H9 (cell line): ENCODE data around the gene C2CD2. TPM values are rescaled to one million over a fixed set of nuclear protein-coding genes. Genes with fewer than 3 reads are reported as not detected.

ENCODE experiments used
- DNase-seq: peaks from one replicate; pipeline ENCODE4 v3.0.0-alpha.2; 2017
- H2AFZ ChIP-seq: one replicate; pipeline ENCODE4 v1.6.1; 2013; ENCODE audit warnings: mild to moderate bottlenecking, low read length, control low read depth, moderate library complexity
- H2AK5ac ChIP-seq: 2 replicates; pipeline ENCODE4 v1.6.1; 2013; ENCODE audit warnings: low read length, control low read depth, mixed read lengths; ENCODE audit not compliant: insufficient read length
- H2BK120ac ChIP-seq: one replicate; pipeline ENCODE4 v1.6.1; 2013; ENCODE audit warnings: low read depth, mild to moderate bottlenecking, low read length, control low read depth, inconsistent platforms; ENCODE audit not compliant: poor library complexity, severe bottlenecking
- H2BK12ac ChIP-seq: 2 replicates; pipeline ENCODE4 v1.6.1; 2013; ENCODE audit warnings: low read length, control low read depth, mixed read lengths, low read depth; ENCODE audit not compliant: insufficient read length
- H2BK15ac ChIP-seq: 2 replicates; pipeline ENCODE4 v1.6.1; 2013; ENCODE audit warnings: low read depth, low read length, control low read depth
- H2BK20ac ChIP-seq: one replicate; pipeline ENCODE4 v1.6.1; 2013; ENCODE audit warnings: low read depth, mild to moderate bottlenecking, low read length, control low read depth, inconsistent platforms; ENCODE audit not compliant: poor library complexity, severe bottlenecking
- H2BK5ac ChIP-seq: 2 replicates; pipeline ENCODE4 v1.6.1; 2013; ENCODE audit warnings: low read length, control low read depth, mixed read lengths; ENCODE audit not compliant: insufficient read length
- H3K14ac ChIP-seq: 2 replicates; pipeline ENCODE4 v1.6.1; 2013; ENCODE audit warnings: low read length, control low read depth; ENCODE audit not compliant: insufficient read depth
- H3K18ac ChIP-seq: 2 replicates; pipeline ENCODE4 v1.6.1; 2013; ENCODE audit warnings: low read depth, mild to moderate bottlenecking, mixed read lengths, low read length, control low read depth; ENCODE audit not compliant: insufficient read length
- H3K23ac ChIP-seq: 2 replicates; pipeline ENCODE4 v1.6.1; 2013; ENCODE audit warnings: low read length, control low read depth, mixed read lengths, low read depth; ENCODE audit not compliant: insufficient read length
- H3K23me2 ChIP-seq: 2 replicates; pipeline ENCODE4 v1.6.1; 2013; ENCODE audit warnings: low read depth, mild to moderate bottlenecking, mixed read lengths, low read length, control low read depth; ENCODE audit not compliant: insufficient read length, poor library complexity, severe bottlenecking
- H3K27ac ChIP-seq: 2 replicates; pipeline ENCODE4 v1.5.1; 2013; ENCODE audit warnings: low read length, control low read depth, mixed read lengths, low read depth; ENCODE audit not compliant: insufficient read length
- H3K27me3 ChIP-seq: 2 replicates; pipeline ENCODE4 v1.6.1; 2013; ENCODE audit warnings: low read length, control low read depth, inconsistent platforms; ENCODE audit not compliant: insufficient read depth
- H3K4ac ChIP-seq: 2 replicates; pipeline ENCODE4 v1.6.1; 2013; ENCODE audit warnings: low read depth, mild to moderate bottlenecking, control low read depth, inconsistent platforms, low read length, moderate library complexity
- H3K4me1 ChIP-seq: 2 replicates; pipeline ENCODE4 v1.6.1; 2013; ENCODE audit warnings: low read length, control low read depth, inconsistent platforms; ENCODE audit not compliant: insufficient read depth
- H3K4me2 ChIP-seq: 2 replicates; pipeline ENCODE4 v1.6.1; 2013; ENCODE audit warnings: low read length, control low read depth, mixed read lengths; ENCODE audit not compliant: insufficient read length, insufficient read depth
- H3K56ac ChIP-seq: 2 replicates; pipeline ENCODE4 v1.6.1; 2013; ENCODE audit warnings: low read depth, mild to moderate bottlenecking, mixed read lengths, low read length, control low read depth; ENCODE audit not compliant: insufficient read length
- H3K79me1 ChIP-seq: 2 replicates; pipeline ENCODE4 v1.6.1; 2013; ENCODE audit warnings: low read depth, mild to moderate bottlenecking, moderate library complexity, low read length, control low read depth, inconsistent platforms; ENCODE audit not compliant: insufficient read depth, poor library complexity, severe bottlenecking
- H3K79me2 ChIP-seq: 2 replicates; pipeline ENCODE4 v1.6.1; 2013; ENCODE audit warnings: low read length, control low read depth, inconsistent platforms; ENCODE audit not compliant: insufficient read depth
- H3K9ac ChIP-seq: 2 replicates; pipeline ENCODE4 v1.6.1; 2013; ENCODE audit warnings: low read length, control low read depth, mixed read lengths; ENCODE audit not compliant: insufficient read length; ENCODE audit errors: extremely low read depth
- H3K9me3 ChIP-seq: one replicate; pipeline ENCODE4 v1.6.1; 2013; ENCODE audit warnings: low read depth, low read length, inconsistent platforms; ENCODE audit not compliant: control insufficient read depth
- H3T11ph ChIP-seq: one replicate; pipeline ENCODE4 v1.6.1; 2013; ENCODE audit warnings: mild to moderate bottlenecking, low read length, control low read depth, inconsistent platforms
- H4K20me1 ChIP-seq: one replicate; pipeline ENCODE4 v1.6.1; 2013; ENCODE audit not compliant: control insufficient read depth, insufficient read length, insufficient read depth
- H4K5ac ChIP-seq: 2 replicates; pipeline ENCODE4 v1.6.1; 2013; ENCODE audit warnings: low read depth, mild to moderate bottlenecking, mixed read lengths, low read length, control low read depth; ENCODE audit not compliant: insufficient read length
- H4K8ac ChIP-seq: replicated peaks from 2 replicates; pipeline ENCODE4 v1.6.1; 2013; ENCODE audit warnings: low read length, control low read depth, mixed read lengths, low read depth; ENCODE audit not compliant: insufficient read length
- H4K91ac ChIP-seq: 2 replicates; pipeline ENCODE4 v1.6.1; 2013; ENCODE audit warnings: low read depth, mild to moderate bottlenecking, moderate library complexity, mixed read lengths, low read length, control low read depth; ENCODE audit not compliant: insufficient read length
- H3K27ac Mint-ChIP-seq, 3 experiments: 2 replicates in 2 of 3; 3 replicates in 1 of 3; pipeline ENCODE4 v1.8.0; 2020 to 2021; ENCODE audit warnings: mixed read lengths in 3 of 3, mild to moderate bottlenecking in 1 of 3, moderate library complexity in 1 of 3
- H3K27me3 Mint-ChIP-seq: 2 replicates; pipeline ENCODE4 v1.8.0; 2021; ENCODE audit warnings: low read depth, mild to moderate bottlenecking, moderate library complexity, mixed read lengths
- H3K36me3 Mint-ChIP-seq, 3 experiments: 2 replicates in 2 of 3; 3 replicates in 1 of 3; pipeline ENCODE4 v1.8.0; 2020 to 2021; ENCODE audit warnings: low read depth in 3 of 3, mixed read lengths in 3 of 3; ENCODE audit not compliant: insufficient read depth in 1 of 3
- H3K4me1 Mint-ChIP-seq, 2 experiments: 2 replicates each; pipeline ENCODE4 v1.8.0; 2020; ENCODE audit warnings: mixed read lengths in 2 of 2
- H3K4me3 Mint-ChIP-seq, 2 experiments: 2 replicates in 1 of 2; 3 replicates in 1 of 2; pipeline ENCODE4 v1.8.0; 2020 to 2021; ENCODE audit warnings: mild to moderate bottlenecking in 2 of 2, mixed read lengths in 2 of 2, moderate library complexity in 1 of 2
- H3K9me3 Mint-ChIP-seq, 2 experiments: 2 replicates in 1 of 2; 3 replicates in 1 of 2; pipeline ENCODE4 v1.8.0; 2020; ENCODE audit warnings: mild to moderate bottlenecking in 2 of 2, mixed read lengths in 2 of 2, moderate library complexity in 1 of 2
- WGBS: extraction: QIAGEN DNeasy Blood & Tissue Kit; methylation state at CpG from one replicate; pipeline ENCODE4 v1.1.7; 2013; ENCODE audit warnings: missing lambda C conversion rate, low lambda C conversion rate, mixed read lengths; ENCODE audit not compliant: insufficient read length; ENCODE audit errors: extremely low coverage; 5-methylcytosine and 5-hydroxymethylcytosine counted together
- total RNA-seq: library from RNA; stranded (reverse); gene quantifications from 2 replicates; pipeline ENCODE4 v1.2.1, GENCODE V29; 2021
- TF ChIP-seq, protein P1 (sequence below): fragments of 200-600 bp; sonication (generic); conservative IDR thresholded peaks from 3 replicates; pipeline ENCODE4 v1.8.0; 2021; ENCODE audit warnings: antibody characterized with exemption, mild to moderate bottlenecking

C2CD2 gene
- total RNA-seq, 1 experiment from 2014 or later: 14.6 TPM

GRCh38 chr21:41890355-41890754 is 63.5 kb downstream of the C2CD2 start:
- Histone ChIP-seq H3K79me1 (no peaks in the 10 kb centered on the region), H2BK120ac (no peak overlapping the region), H3K27ac (no peak overlapping the region), H2BK5ac (no peak overlapping the region), H4K91ac (no peak overlapping the region), H3K9me3 (no peaks in the 10 kb centered on the region), H4K20me1 (no peaks in the 10 kb centered on the region), H3T11ph (no peak overlapping the region), H3K23ac (no peak overlapping the region), H2AFZ (no peak overlapping the region), H4K8ac (no peak overlapping the region), H3K4me2 (no peak overlapping the region), H3K56ac (no peak overlapping the region), H3K4me1 (no peaks in the 10 kb centered on the region; the same call in 1 of the 2 replicates), H3K27me3 (no peaks in the 10 kb centered on the region), H4K5ac (no peak overlapping the region), H3K4ac (no peak overlapping the region), H3K79me2 (0 out of 2 replicates have a peak, but pooled peaks cover 2% of the 10 kb centered on the region), H2BK12ac (no peak overlapping the region), H3K9ac (no peak overlapping the region), H3K23me2 (no peaks in the 10 kb centered on the region), H2AK5ac (no peak overlapping the region), H2BK15ac (no peak overlapping the region), H3K14ac (no peak overlapping the region), H2BK20ac (no peak overlapping the region), H3K18ac (no peak overlapping the region)
- Mint-ChIP-seq H3K4me3 (no peak overlapping the region), H3K27me3 (no peaks in the 10 kb centered on the region), H3K4me1 (peaks cover 14% of the 10 kb centered on the region in 2 experiments), H3K9me3 (no peaks in the 10 kb centered on the region), H3K36me3 (peaks cover 0 to 2% (median 0%) of the 10 kb centered on the region in 3 experiments; a peak in 1 of 7 replicates), H3K27ac (no peak overlapping the region)
- TF ChIP-seq, protein P1, sequence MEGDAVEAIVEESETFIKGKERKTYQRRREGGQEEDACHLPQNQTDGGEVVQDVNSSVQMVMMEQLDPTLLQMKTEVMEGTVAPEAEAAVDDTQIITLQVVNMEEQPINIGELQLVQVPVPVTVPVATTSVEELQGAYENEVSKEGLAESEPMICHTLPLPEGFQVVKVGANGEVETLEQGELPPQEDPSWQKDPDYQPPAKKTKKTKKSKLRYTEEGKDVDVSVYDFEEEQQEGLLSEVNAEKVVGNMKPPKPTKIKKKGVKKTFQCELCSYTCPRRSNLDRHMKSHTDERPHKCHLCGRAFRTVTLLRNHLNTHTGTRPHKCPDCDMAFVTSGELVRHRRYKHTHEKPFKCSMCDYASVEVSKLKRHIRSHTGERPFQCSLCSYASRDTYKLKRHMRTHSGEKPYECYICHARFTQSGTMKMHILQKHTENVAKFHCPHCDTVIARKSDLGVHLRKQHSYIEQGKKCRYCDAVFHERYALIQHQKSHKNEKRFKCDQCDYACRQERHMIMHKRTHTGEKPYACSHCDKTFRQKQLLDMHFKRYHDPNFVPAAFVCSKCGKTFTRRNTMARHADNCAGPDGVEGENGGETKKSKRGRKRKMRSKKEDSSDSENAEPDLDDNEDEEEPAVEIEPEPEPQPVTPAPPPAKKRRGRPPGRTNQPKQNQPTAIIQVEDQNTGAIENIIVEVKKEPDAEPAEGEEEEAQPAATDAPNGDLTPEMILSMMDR: no peak
- no CpG with 5 or more reads among the region's 6 CpGs for WGBS
- no peak for DNase-seq
